ENCODE results near the gene RFTN1.

The RFTN1 gene

GRCh38 chr3:16392065-16392464 is 121.4 kb downstream of the RFTN1 start:
- Histone ChIP-seq H3K4me1 (no peaks in the 10 kb centered on the region), H3K9me3 (no peaks in the 10 kb centered on the region), H3K4me3 (ENCODE audit: low read depth, low read length) (no peak overlapping the region), H3K36me3 (no peaks in the 10 kb centered on the region), H3K27me3 (no peaks in the 10 kb centered on the region)
- DNase-seq: no peak
- no peak for TF ChIP-seq CTCF (IDR thresholded peaks at IDR 0.05; ENCODE audit: low read depth, low read length)

GRCh38 chr3:16390581-16390980 is 122.9 kb downstream of the RFTN1 start:
- H3K4me3 ChIP-seq (ENCODE audit: low read depth, low read length): no peak overlapping the region
- no peaks in the 10 kb centered on the region for H3K27me3 ChIP-seq
- no peaks in the 10 kb centered on the region for H3K9me3 ChIP-seq
- TF ChIP-seq CTCF (IDR thresholded peaks at IDR 0.05; ENCODE audit: low read depth, low read length): no peak
- no peaks in the 10 kb centered on the region for H3K4me1 ChIP-seq
- H3K36me3 ChIP-seq: no peaks in the 10 kb centered on the region
- no peak for DNase-seq

GRCh38 chr3:16388850-16389441 is 124.6 kb downstream of the RFTN1 start:
- Histone ChIP-seq H3K4me1 (no peaks in the 10 kb centered on the region), H3K36me3 (no peaks in the 10 kb centered on the region), H3K27me3 (no peaks in the 10 kb centered on the region), H3K4me3 (ENCODE audit: low read depth, low read length) (no peak overlapping the region), H3K9me3 (no peaks in the 10 kb centered on the region)
- TF ChIP-seq CTCF (IDR thresholded peaks at IDR 0.05; ENCODE audit: low read depth, low read length): no peak
- DNase-seq: no peak

- Histone ChIP-seq H3K4me1 (no peaks in the 10 kb centered on the region), H3K36me3 (no peaks in the 10 kb centered on the region), H3K27me3 (no peaks in the 10 kb centered on the region), H3K9me3 (no peaks in the 10 kb centered on the region), H3K4me3 (ENCODE audit: low read depth, low read length) (no peak overlapping the region)
- DNase-seq: no peak
- no peak for TF ChIP-seq CTCF (IDR thresholded peaks at IDR 0.05; ENCODE audit: low read depth, low read length)
Observed at GRCh38 chr3:16386561-16386960, 126.9 kb downstream of the RFTN1 start.

- H3K36me3 ChIP-seq: no peaks in the 10 kb centered on the region
- no peak for TF ChIP-seq CTCF (IDR thresholded peaks at IDR 0.05; ENCODE audit: low read depth, low read length)
- DNase-seq: no peak
- H3K4me1 ChIP-seq: no peaks in the 10 kb centered on the region
- H3K9me3 ChIP-seq: no peaks in the 10 kb centered on the region
- H3K4me3 ChIP-seq (ENCODE audit: low read depth, low read length): no peak overlapping the region
- H3K27me3 ChIP-seq: no peaks in the 10 kb centered on the region
Observed at GRCh38 chr3:16385151-16385550, 128.3 kb downstream of the RFTN1 start.

GRCh38 chr3:16383864-16384263 is 129.6 kb downstream of the RFTN1 start:
- no peak for DNase-seq
- no peaks in the 10 kb centered on the region for H3K27me3 ChIP-seq
- H3K36me3 ChIP-seq: no peaks in the 10 kb centered on the region
- H3K9me3 ChIP-seq: no peaks in the 10 kb centered on the region
- H3K4me3 ChIP-seq (ENCODE audit: low read depth, low read length): no peak overlapping the region
- H3K4me1 ChIP-seq: no peaks in the 10 kb centered on the region
- TF ChIP-seq CTCF (IDR thresholded peaks at IDR 0.05; ENCODE audit: low read depth, low read length): no peak
